ENCODE measurements around the gene HAUS3.

The HAUS3 gene

GRCh38 chr4:2241410-2242353 is at the start of gene HAUS3, which contains the start of gene POLN:
HAUS3 (minus strand) TSS chr4:2242121; CDS start chr4:2240946, 1,175 bp downstream.
POLN (minus strand) TSS chr4:2242121; CDS start chr4:2229231, 12,890 bp downstream.
- DNase-seq (ENCODE audit: low read depth) = peak; percentile 98

GRCh38 chr4:2290974-2291704 is 49.2 kb upstream of the HAUS3 start:
- DNase-seq (ENCODE audit: low read depth) = peak; percentile 48

GRCh38 chr4:2290488-2290887 is 48.6 kb upstream of the HAUS3 start:
- no peak for DNase-seq (ENCODE audit: low read depth)

GRCh38 chr4:2289955-2290333 is 48.0 kb upstream of the HAUS3 start:
- DNase-seq (ENCODE audit: low read depth) = no peak

- no peak for DNase-seq (ENCODE audit: low read depth)
These were observed 47.5 kb upstream of the HAUS3 start for GRCh38 chr4:2289311-2289954.

- no peak for DNase-seq (ENCODE audit: low read depth)
These were observed 46.2 kb upstream of the HAUS3 start for GRCh38 chr4:2288051-2288541.

GRCh38 chr4:2287594-2287915 is 45.6 kb upstream of the HAUS3 start:
- DNase-seq (ENCODE audit: low read depth) = no peak

GRCh38 chr4:2286904-2287593 is 45.1 kb upstream of the HAUS3 start:
- DNase-seq (ENCODE audit: low read depth) = no peak

GRCh38 chr4:2285613-2286381 is 43.9 kb upstream of the HAUS3 start:
- no peak for DNase-seq (ENCODE audit: low read depth)

- DNase-seq (ENCODE audit: low read depth) = no peak
These were observed 43.2 kb upstream of the HAUS3 start for GRCh38 chr4:2284934-2285612.

GRCh38 chr4:2284161-2284933 is 42.4 kb upstream of the HAUS3 start:
- DNase-seq (ENCODE audit: low read depth) = no peak

GRCh38 chr4:2283199-2283711 is 41.3 kb upstream of the HAUS3 start:
- no peak for DNase-seq (ENCODE audit: low read depth)

GRCh38 chr4:2281575-2282343 is 39.8 kb upstream of the HAUS3 start:
- DNase-seq (ENCODE audit: low read depth) = peak; percentile 53

GRCh38 chr4:2280531-2281300 is 38.8 kb upstream of the HAUS3 start:
- DNase-seq (ENCODE audit: low read depth) = no peak

- DNase-seq (ENCODE audit: low read depth) = no peak
These were observed 36.0 kb upstream of the HAUS3 start for GRCh38 chr4:2277956-2278355.

- DNase-seq (ENCODE audit: low read depth) = no peak
These were observed 34.8 kb upstream of the HAUS3 start for GRCh38 chr4:2276581-2277325.
